Suprapubic skin (tissue), 4 donors: ENCODE results near the gene CCNF. TPM values are rescaled to one million over a fixed set of nuclear protein-coding genes. Genes with fewer than 3 reads are reported as not detected.

Source experiments
- DNase-seq, 2 donors: peaks; one replicate each; pipeline ENCODE4 v3.0.0-alpha.2; 2019; ENCODE audit warnings: low spot score in 2 of 2
- H3K27ac ChIP-seq: fragments of 200-600 bp; sonication (generic); one replicate; pipeline ENCODE4 v1.5.1; 2019
- H3K27me3 ChIP-seq: fragments of 200-600 bp; sonication (generic); one replicate; pipeline ENCODE4 v1.5.1; 2019
- H3K36me3 ChIP-seq: fragments of 200-600 bp; sonication (generic); one replicate; pipeline ENCODE4 v1.5.1; 2019
- H3K4me1 ChIP-seq: fragments of 200-600 bp; sonication (generic); one replicate; pipeline ENCODE4 v1.5.1; 2019
- H3K4me3 ChIP-seq: fragments of 200-600 bp; sonication (generic); one replicate; pipeline ENCODE4 v1.5.1; 2019; ENCODE audit warnings: mild to moderate bottlenecking
- H3K9me3 ChIP-seq: fragments of 200-600 bp; sonication (generic); one replicate; pipeline ENCODE4 v1.5.1; 2019
- CTCF ChIP-seq, 2 donors: fragments of 200-600 bp in 1 of 2; fragments of 450-650 bp in 1 of 2; sonication (generic) in 1 of 2; IDR thresholded peaks; one replicate each; pipeline ENCODE4 v1.5.1; 2016 to 2019; ENCODE audit warnings: antibody characterized with exemption in 2 of 2, mild to moderate bottlenecking in 1 of 2, moderate library complexity in 1 of 2
- EP300 ChIP-seq: sonication (generic); formaldehyde crosslinking; IDR thresholded peaks from one replicate; pipeline ENCODE4 v1.6.1; 2017; ENCODE audit warnings: antibody characterized with exemption
- POLR2A ChIP-seq, 2 donors: fragments of 450-650 bp; IDR thresholded peaks; one replicate each; pipeline ENCODE4 v1.6.1; 2017; ENCODE audit warnings: antibody characterized with exemption in 2 of 2, mild to moderate bottlenecking in 2 of 2, moderate library complexity in 2 of 2
- POLR2AphosphoS5 ChIP-seq, 3 donors: sonication (generic); formaldehyde crosslinking; IDR thresholded peaks; one replicate each; pipeline ENCODE4 v1.6.1; 2017; ENCODE audit warnings: antibody characterized with exemption in 3 of 3
- WGBS: methylation state at CpG from one replicate; pipeline ENCODE4 v1.1.5; 2018; 5-methylcytosine and 5-hydroxymethylcytosine counted together
- total RNA-seq, 4 donors: library from RNA; depleted of rRNA; stranded (reverse); fragments of >200 nt; gene quantifications; one replicate each; pipeline ENCODE4 v1.1.0, GENCODE V29; 2016

CCNF gene
- total RNA-seq, 4 donors from 2014 or later, result 6.8 to 12.4 (median 10.1) TPM

GRCh38 chr16:2472885-2473445 lies 43.7 kb downstream of the CCNF start:
- Histone ChIP-seq H3K4me1 (peaks cover 70% of the 10 kb centered on the region), H3K27ac (no peak overlapping the region), H3K4me3 (no peak overlapping the region), H3K9me3 (no peaks in the 10 kb centered on the region), H3K36me3 (no peaks in the 10 kb centered on the region), H3K27me3 (peaks cover 23% of the 10 kb centered on the region)
- TF ChIP-seq POLR2AphosphoS5 (IDR thresholded peaks at IDR 0.05), result no peak
- no peak for TF ChIP-seq POLR2A (IDR thresholded peaks at IDR 0.05)
- TF ChIP-seq CTCF (IDR thresholded peaks at IDR 0.05), result no peak
- TF ChIP-seq EP300, result no peak
- 86% methylated on average over 10 of the region's 14 CpGs for WGBS
- no peak for DNase-seq

GRCh38 chr16:2473446-2473926 lies 44.2 kb downstream of the CCNF start:
- DNase-seq, result no peak
- WGBS, result 22% methylated on average over 12 of the region's 49 CpGs
- H3K36me3 ChIP-seq, result no peaks in the 10 kb centered on the region
- peaks cover 69% of the 10 kb centered on the region for H3K4me1 ChIP-seq
- H3K4me3 ChIP-seq, result peak overlapping the region; percentile 59
- peaks cover 23% of the 10 kb centered on the region for H3K27me3 ChIP-seq
- no peak overlapping the region for H3K27ac ChIP-seq
- no peaks in the 10 kb centered on the region for H3K9me3 ChIP-seq
- TF ChIP-seq POLR2A (IDR thresholded peaks at IDR 0.05) (no peak), CTCF (IDR thresholded peaks at IDR 0.05) (no peak), POLR2AphosphoS5 (IDR thresholded peaks at IDR 0.05) (no peak)

- Histone ChIP-seq H3K36me3 (no peaks in the 10 kb centered on the region), H3K4me1 (peaks cover 61% of the 10 kb centered on the region), H3K27ac (peak overlapping the region; percentile 65), H3K4me3 (peak overlapping the region; percentile 59), H3K9me3 (no peaks in the 10 kb centered on the region), H3K27me3 (peaks cover 23% of the 10 kb centered on the region)
- peak in 1 of 2 donors; percentile 58 for DNase-seq
- TF ChIP-seq CTCF (IDR thresholded peaks at IDR 0.05) (peak in 1 of 2 donors; percentile 41), POLR2A (IDR thresholded peaks at IDR 0.05) (no peak)
- 1% methylated on average over 23 of the region's 100 CpGs for WGBS
Observed at GRCh38 chr16:2473999-2474876, 45.0 kb downstream of the CCNF start.

GRCh38 chr16:2474877-2475412 lies 45.7 kb downstream of the CCNF start, which contains the start of gene TBC1D24:
TSS of gene TBC1D24 (plus strand) at chr16:2475127. CDS start at chr16:2496149, 21,022 bp downstream.
- Histone ChIP-seq H3K9me3 (no peaks in the 10 kb centered on the region), H3K4me3 (peak within 1 kb of the TSS; percentile 59), H3K27ac (peak within 1 kb of the TSS; percentile 65), H3K27me3 (peaks cover 23% of the 10 kb centered on the region), H3K36me3 (no peaks in the 10 kb centered on the region), H3K4me1 (peaks cover 57% of the 10 kb centered on the region)
- no peak for TF ChIP-seq CTCF (IDR thresholded peaks at IDR 0.05)
- TF ChIP-seq POLR2AphosphoS5 (IDR thresholded peaks at IDR 0.05), result no peak
- peak in 1 of 2 donors; percentile 17 for TF ChIP-seq POLR2A (IDR thresholded peaks at IDR 0.05)
- peak in 1 of 2 donors; percentile 84 for DNase-seq
- WGBS, result under 1% methylated on average over 36 of the region's 77 CpGs
